Kidney capillary endothelial cell (primary cell): Measurements from ENCODE around the gene SLC29A4.
"Not testable (repeated sequence)": the region's sequence is repeated elsewhere in the genome, so short reads cannot be mapped to it uniquely, and the experiment has no call there.

Experiments used
- DNase-seq: peaks from one replicate; pipeline ENCODE4 v3.0.0-alpha.2; 2018; ENCODE audit warnings: low spot score

Gene SLC29A4

DNA sequence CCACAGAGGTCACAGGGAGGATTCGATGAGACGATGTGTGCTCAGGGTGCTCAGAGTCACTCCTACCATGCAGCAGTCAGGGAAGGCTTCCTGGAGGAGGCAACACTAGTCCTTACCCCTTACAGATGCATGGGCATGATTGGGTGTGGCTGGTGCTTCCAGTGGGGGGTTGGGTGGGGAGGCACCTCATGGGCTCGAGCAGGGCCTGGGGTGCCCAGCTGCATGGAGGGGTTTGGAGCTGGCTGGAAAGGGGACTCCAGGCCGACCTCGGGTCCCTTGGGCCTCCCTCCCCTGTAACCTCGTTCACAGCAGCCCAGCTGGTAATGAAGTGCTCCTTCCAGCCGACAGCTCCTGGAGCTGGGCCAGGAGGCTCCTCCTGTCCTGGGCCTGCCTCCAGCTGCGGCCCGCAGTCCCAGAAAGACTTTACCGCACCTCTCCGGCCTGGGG is 7.7 kb upstream of the SLC29A4 start:
- not testable (repeated sequence) for DNase-seq

DNA sequence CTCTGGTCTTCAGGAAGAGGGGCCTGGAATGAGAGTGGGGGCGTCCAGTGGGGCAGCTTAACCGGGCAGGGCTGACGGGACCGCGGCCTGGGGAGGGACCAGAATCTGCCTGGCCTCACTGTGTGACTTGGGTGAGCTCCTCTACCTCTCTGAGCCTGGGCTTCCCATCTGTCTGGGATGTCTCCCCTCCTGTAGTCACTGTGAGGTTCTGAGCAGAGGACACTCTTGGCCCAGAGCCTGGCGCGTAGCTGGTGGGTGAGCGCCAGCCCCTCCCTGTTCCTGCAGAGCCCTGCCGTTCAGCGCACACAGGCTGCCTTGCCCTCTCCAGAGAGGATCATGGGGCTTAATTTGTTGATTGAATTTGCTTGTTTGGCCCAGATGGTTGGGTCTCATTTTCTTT is 7.2 kb upstream of the SLC29A4 start:
- not testable (repeated sequence) for DNase-seq

DNA sequence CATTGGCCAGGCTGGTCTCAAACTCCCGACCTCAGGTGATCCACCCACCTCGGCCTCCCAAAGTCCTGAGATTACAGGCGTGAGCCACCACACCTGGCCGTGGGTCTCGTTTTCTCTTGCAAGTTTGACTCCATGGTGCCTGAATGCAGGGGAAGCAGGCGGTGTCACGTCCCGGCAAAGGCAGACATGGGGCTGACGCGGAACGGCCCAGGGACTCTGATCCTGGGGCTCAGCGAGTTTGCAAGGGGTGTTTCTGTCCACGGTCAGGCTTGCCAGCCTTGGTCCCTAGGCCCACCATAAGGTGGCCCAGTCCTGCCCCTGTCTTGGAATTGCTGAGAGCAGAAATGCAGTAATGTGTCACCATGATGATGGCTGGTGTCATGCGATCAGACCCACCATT is 6.6 kb upstream of the SLC29A4 start:
- not testable (repeated sequence) for DNase-seq

DNA sequence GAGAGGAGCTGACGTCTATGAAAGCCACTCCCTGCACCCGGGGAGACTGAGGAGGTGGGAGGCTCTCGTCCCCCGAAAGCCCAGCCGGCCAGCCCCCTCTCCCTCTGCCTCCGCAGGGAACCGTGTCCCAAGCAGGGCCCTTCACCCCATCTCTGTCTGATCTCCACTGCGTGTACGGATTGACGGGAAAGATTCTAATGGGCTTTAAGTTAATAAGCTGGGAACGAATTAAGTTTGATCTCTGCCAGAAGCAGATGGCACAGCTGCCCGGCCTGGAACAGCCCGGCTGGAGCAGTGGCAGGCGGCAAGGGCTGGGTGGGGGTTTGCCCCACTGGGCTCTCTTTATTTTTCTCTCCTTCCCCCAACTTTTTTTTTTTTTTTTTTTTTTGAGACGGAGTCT is 6.1 kb upstream of the SLC29A4 start:
- DNase-seq, result no peak

DNA sequence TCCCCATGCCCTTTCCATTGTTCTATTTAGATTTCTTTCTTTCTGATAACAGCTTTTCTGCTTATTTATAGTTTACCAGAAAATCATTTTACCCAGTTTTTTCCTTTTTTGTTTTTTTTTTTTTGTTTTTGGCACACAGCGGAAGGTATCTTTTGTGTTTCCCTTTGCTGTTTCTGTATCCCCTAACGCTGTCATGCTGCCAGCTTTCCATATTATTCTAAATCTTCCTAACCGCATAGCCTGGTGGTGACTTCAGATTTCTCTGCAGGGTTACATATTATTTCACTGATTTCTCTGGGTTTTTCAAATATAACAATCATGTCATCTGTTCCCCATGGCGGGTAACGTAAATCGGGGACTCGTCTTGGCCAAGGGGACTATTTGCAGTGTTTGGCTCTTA is 4.0 kb upstream of the SLC29A4 start:
- no peak for DNase-seq

DNA sequence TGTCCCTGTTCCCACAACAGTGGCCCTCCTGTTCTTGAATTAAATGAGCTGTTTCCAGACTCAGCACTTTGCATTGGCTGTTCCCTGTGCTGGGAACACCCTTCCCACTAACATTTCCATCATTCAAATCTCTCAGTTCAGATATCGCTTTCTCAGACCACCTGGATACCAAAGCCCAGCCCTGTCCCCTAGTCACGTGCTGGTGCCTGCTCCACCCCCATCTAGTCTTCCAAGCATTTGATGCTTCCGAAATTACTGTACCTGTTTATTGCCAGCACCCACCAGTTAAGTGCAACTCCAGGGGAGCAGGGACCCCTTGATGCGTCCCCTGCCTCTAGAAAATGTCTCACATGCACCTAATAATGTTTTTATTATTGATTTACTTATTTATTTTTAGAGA is 3.0 kb upstream of the SLC29A4 start:
- DNase-seq, result no peak

DNA sequence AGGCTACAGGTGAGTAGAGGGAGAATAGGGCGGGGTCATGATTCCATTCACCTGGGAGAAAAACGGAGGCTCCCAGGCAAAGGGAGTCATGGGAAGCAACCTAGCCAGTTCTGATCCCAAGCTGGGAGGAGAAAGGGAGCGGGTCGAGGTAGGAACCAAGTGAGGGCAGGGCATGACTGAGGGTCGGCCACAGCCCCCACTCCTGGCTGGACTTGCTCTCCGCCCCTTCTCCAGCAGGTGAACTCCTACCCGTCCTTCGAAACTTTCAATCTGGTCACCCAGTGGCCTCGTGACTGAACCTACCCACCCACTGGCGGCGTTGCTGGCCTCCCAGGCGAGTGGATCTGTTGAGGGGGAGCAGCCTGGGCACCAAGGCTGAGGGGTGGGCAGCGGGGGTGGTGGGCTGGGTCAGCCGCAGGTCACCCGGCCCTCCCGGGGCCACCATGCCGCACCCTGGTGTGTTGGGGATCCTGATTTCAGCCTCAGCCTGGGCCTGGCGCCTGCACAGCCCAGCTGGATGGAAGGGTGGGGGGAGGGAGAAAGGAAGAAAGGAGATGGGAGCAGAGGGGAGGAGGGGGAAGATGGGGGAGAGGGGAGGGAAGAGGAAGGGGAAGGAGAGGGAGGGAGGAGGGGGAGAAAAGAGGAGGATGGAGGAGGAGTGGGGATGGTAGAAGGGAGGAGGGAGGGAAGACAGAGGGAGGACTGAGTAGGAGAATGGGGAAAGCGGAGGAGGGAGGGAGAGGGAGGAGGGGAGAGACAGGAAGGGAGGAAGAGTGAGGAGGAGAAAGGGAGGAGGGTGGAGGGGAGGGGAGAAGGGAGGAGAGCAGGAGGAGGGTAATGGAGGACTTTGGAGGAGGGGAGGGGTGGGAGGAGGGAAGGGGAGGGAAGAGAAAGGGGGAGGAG is 894 bp upstream of the SLC29A4 start:
- DNase-seq, result not testable (repeated sequence)

DNA sequence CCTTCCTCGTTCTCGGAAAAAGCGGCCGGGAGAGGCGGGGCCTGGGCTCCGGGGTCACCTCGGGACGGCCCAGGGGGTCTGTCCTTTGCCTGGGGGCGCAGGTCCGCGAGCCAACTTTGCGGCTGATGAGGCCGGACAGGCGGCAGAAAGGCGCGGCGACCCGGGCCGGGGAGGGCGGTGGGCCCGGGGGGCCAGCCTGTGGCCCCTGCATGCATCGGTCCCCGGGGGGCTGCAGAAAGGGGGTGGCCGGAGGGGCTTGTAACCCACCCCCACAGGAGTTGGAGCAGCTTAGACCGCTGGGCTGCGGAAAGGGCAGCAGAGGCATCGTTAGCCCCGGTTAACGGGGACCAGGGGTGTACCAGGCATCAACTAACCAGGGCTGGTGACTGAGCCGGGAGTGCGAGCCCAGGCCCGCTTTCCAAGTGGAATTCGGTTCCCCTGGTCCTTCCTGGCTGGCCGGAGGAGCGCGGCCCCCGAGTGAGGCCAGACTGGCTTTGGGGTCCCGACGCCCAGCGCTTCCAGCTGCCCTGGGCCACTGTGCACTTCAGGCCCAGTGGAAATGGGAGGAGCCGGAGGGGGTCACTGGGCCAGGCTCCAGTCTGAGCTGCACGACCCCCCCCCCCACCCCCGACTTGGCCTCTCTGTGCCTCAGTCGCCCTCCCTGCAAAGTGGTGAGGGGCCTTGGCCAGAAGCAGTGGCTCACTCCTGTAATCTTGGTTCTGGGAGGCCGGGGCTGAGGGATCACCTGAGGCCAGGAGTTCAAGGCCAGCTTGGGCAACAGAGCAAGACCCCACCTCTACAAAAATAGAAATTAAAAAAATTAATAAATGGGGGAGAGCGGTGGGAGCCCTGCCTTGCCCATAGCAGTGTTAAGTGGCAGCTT is 919 bp downstream of the SLC29A4 start:
- no peak for DNase-seq

DNA sequence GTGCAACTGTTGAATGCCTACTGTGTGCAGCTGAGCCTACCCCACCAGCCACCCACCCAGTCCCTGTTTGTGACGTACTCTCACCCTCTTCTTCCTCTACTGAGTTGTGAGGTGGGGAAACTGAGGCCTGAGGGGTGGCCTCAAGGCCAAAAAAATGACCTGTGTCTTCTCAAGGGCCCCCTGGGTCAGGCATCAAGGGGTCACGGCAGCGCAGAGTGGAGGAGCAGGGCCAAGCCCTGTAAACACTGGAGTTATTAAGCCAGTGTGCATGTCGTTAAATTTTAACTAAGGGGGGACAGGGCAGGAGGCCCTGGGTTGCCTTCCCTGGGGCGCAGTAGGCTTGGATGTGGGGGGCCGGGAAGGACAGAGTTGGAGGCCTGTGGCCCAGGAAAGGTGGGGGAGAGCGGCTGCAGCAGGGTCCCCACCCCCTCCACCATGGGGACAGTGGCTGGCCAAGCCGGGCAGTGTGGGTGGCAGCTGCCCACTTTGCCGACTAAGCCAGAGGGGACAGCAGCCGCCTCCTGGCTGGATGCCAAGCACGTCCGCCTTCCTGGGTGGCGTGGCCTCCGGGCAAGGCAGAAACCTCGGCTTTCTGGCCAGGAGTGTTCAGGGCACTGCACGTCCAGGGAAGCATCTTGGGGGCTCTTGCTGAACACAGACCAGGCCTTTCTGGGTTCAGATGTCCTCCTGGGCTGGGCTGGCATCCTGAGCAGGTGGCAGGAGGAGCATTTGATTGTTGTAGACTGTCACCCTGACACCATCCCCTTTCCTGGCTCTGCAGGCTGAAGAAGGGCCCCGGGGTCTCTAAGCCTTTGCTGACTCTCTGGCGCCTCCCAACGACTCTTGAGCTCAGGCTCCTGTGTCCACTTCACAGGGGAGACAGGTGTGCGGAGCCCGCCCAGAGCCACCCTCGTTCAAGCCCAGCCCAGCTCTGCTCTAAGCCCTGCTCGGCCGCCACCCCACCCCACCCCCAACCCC is 1.9 kb downstream of the SLC29A4 start:
- DNase-seq, result no peak

DNA sequence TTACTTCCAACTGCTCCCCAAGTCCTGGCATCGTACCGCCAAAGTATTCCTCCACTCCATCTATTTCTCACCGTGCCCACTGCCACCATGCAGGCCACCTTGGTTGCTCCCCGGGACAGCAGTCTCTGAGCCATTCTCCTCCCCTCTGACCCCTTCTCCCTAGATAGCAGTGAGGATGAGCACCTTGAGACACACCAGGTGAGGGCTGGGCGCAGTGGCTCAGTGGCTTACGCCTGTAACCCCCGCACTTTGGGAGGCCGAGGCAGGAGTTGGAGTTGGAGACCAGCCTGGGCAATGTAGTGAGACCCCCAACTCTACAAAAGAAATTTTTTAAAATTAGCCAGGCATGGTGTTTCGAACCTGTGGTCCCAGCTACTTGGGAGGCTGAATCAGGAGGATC is 4.2 kb downstream of the SLC29A4 start:
- DNase-seq, result no peak

DNA sequence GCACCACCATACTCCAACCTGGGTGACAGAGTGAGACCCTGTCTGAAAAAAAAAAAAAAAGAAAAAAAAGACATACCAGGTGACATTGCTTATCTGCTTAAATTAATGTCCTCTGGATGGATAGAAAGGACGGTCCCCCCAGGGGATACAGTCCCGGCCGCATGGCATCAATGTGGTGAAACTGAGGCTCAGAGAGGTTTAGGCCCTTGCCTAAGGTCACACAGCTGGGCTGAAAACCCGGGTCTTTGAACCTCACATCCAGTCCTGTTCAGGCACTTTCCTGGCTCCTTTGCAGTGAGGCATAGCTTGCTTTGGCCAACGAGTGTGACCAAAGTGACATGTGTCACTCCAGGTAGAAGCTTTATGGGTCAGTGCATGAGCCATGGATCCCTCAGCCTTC is 4.6 kb downstream of the SLC29A4 start:
- DNase-seq, result not testable (repeated sequence)

DNA sequence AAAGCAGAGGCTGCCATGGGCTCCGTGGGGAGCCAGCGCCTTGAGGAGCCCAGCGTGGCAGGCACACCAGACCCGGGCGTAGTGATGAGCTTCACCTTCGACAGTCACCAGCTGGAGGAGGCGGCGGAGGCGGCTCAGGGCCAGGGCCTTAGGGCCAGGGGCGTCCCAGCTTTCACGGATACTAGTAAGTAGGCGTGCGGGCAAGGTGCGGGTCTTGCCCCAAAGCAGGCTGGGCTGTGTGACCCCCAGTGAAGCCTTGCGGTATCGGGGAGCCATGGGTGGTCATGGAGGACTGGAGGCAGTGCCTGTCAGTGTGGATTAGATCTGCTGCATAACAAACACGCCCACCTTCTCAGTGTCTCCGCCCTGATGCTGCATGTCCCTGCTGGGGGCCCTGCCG is 5.1 kb downstream of the SLC29A4 start:
- no peak for DNase-seq

DNA sequence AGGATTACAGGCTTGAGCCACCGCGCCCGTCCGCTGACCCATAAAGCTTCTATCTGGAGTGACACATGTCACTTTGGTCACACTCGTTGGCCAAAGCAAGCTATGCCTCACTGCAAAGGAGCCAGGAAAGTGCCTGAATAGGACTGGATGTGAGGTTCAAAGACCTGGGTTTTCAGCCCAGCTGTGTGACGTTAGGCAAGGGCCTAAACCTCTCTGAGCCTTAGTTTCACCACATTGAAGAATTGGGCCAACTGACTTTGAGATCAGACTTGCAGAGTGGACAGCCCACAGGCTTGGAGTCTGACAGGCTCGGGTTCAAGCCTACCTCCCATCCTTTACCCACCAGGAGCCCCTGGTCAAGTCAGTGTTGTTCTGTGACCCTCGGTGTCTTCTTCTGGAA is 5.8 kb downstream of the SLC29A4 start:
- not testable (repeated sequence) for DNase-seq

DNA sequence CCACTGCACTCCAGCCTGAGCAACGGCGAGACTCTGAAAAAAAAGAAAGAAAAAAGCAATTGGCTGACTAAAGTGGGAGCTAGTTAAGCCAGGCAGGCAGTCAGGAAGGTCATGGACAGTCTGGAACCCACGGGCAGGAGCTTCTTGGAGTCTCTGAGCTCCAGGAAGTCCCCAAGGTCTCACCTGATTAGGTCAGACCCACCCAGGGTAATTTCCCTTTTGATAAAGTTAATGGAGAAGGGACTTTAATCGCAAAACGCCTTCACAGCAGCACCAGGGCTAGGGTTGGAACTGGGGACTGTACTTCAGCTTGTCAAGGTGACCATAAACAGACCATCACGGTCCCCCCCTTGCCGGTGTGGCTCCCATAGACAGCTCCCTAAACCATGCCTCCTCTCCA is 6.6 kb downstream of the SLC29A4 start:
- no peak for DNase-seq

DNA sequence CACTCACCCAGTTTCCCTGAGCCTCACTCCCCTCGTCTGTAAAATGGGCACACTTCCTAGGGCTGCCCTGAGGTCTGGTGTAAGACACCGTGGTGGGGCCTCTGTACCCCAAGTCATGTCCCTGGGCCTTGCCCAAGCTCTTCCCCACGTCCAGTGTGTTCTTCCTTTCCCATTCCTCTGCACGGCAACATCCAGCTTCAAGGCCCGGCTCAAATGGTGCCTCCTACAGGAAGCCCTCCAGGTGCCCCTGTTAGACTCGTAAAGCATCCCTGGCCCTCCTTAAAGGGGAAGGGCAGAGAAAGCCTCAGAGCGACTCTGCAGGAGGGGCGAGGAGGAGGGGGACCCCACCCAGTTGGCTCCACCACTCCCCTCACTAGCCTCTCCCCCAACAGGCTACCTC is 8.6 kb downstream of the SLC29A4 start:
- DNase-seq, result no peak

DNA sequence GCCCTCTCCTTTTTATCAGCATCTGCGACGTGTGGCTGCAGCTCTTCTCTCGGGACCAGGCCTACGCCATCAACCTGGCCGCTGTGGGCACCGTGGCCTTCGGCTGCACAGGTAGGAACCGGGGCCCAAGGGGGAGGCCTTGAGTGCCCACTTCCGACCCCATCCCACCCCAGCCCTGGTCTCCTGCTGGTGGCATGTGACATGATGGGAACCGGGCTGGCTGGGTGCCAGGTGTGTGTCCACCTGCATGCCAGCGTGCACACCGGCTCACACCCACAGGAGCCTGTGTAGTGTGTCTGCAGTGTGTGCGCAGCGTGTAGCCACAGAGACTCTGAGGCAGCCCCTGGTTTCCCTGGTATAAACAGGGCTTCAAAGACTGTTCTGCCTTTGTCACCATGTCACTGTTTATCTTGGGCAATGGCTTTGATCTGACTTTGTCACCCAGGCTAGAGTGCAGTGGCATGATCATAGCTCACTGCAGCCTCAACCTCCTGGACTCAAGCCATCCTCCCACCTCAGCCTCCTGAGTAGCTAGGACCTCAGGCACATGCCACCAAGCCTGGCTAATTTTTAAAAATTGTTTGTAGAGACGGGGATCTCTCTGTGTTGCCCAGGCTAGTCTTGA is 9.1 kb downstream of the SLC29A4 start:
- not testable (repeated sequence) for DNase-seq

DNA sequence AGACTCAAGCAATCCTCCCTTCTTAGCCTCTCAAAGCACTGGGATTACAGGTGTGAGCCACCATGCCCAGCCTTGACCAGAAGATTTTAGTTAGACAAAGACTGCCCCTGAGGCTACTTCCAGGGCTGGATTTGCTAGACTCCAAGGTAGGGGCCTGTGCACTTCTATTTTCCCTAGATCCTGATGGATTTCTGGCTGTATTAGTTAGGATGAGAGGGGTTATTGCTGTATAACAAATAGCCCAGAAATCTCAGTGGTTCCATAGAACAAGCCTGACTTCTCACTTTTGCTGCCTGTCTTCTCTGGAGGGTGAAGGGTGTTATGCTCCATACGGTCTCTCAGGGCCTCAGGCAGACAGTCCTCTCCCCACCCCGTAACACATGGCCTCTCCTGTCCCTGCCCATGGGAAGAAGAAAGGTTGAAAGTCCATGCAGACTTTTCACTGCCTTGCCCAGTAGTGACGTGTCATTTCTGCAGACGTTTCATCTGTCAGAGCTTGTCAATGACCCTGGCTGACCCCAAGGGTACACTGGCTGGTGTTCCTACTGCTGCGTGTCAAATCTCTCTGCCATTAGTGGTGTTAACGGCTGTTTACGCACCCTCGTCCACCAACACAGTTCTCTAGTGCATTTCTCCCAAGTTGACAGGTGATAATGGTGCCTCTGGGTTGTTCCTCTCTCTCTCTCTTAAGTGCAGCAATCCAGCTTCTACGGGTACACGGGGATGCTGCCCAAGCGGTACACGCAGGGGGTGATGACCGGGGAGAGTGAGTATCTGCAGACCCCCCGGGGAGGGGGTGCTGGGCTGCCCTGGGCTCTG is 11.6 kb downstream of the SLC29A4 start:
- DNase-seq, result no peak

DNA sequence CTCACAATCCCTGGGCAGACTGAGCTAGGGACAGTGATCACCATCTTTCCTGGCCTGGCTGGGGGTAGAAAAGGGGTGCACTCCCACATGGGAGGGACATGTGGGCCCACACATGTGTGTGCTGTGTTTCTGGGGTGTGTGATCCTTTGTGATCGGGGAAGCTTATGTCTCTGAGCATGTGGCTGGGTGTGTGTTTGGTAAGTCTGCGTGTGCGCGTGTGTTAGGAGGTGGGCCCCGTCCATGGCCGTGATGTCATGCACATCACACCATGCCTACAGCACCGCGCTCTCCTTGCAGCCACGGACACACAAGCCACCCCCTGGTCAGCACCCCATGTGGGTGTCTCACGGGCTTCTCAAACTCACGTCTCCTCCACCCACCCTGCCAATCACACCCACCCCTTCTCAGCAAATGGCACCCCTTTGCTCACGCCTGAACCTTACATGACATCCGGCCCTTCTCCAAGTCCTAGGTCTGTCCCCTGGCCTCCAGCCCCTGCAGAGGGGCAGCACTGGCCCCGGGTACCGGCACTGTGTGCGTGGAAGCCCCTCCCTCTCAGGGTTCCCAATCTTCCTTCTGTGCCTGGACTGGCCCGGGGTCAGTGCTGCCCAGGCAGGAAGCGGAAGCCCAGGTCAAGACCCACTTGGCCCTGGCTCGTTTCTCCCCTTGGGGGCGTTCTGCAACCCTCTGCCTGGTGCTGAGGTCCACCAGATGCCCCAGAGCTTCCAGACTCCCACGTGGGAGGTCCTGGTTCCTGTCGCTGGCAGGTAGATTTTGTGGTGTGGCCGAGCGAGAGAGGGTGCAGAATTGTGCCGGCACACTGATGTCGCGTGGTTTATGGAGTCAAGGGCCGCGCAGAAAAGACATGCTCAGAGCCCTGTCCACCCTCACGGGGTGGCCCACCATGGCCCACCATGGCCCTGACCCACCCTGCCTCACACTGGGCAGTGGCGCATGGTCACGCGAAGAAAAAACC is 12.6 kb downstream of the SLC29A4 start:
- no peak for DNase-seq

DNA sequence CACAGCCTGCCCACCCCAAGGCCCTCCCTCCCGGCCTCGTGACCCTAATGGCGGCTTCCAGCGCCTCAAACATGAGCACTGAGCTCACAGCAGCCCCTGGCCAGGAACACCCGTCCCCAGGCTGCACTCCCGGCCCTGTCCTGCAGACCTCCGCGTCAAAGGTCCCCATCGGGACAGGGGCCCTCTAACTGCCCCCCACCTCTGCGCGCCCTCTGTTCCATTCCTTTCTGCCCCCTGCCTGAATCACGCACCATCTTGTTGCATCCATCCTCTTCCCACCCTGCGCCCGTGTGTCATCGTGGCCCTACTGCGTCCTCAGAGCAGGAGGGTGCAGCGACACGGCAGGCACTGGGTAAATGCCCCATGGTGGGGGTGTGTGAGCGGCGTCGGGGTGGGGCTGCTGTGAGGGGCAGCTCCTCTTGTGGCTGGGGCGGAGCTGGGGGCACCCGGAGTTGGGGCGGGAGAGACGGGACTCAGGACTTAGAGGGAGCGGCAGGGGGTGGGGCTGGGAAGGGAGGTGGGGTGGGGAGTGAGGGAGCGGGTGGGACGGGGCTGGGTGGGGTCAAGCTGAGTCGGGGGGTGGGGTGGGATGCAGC is 13.4 kb downstream of the SLC29A4 start:
- DNase-seq, result no peak
